ENCODE results near the gene TUBA1B.
A peak's percentile ranks its signal among the peaks of the same experiment; 100 is the strongest.

Gene TUBA1B

DNA sequence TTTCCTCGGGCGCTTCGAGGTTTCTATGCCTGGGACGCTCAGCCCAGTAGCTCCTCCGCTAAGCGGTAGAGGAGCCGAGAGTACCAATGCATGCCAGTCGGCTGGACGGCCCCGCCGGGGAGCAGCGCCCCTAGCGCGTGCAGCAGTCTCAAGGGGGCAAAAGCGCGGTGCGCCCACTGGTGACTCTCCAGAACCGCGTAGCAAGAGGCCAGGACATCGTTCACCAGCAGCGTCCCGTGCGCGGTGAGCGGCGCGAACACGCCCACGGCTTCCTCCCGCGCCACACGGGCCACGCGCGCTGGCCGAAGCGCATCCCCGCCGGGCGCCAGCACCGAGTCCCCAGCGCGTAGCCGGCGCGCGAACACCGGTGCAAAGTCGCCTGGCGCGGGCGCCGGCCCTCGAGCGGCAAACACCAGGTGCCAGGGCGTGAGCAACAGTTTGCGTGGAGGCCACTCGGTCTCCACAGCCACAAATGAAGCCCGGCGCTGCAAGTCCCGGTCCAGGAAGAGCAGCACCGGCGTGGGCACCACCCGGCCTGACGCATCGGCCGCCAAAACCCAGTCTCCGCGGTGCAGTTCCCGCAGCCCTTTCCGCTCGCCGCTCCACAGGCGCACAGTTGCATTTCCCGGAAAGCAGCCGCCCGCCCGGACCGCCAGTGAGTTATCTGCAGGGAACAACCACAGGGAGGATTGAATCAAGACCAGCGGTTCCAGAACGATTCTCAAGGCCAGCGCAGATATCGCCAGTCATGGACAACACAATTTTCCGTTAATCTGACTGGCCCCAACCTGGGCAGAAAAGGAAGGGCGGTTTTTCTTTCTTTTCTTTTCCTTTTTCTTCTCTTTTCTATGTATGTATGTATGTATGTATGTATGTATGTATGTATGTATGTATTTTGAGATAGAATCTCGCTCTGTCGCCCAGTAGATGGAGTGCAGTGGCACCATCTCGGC lies 41.1 kb downstream of the TUBA1B start:
- Mint-ChIP-seq H3K27me3 (peaks cover 53% of the 10 kb centered on the region), H3K4me3 (peak overlapping the region; percentile 67), H3K9me3 (no peaks in the 10 kb centered on the region), H3K36me3 (ENCODE audit: low read depth) (no peaks in the 10 kb centered on the region), H3K4me1 (peaks cover 56% of the 10 kb centered on the region), H3K27ac (no peak overlapping the region)
- ATAC-seq (no peak), DNase-seq (peak; percentile 45)

DNA sequence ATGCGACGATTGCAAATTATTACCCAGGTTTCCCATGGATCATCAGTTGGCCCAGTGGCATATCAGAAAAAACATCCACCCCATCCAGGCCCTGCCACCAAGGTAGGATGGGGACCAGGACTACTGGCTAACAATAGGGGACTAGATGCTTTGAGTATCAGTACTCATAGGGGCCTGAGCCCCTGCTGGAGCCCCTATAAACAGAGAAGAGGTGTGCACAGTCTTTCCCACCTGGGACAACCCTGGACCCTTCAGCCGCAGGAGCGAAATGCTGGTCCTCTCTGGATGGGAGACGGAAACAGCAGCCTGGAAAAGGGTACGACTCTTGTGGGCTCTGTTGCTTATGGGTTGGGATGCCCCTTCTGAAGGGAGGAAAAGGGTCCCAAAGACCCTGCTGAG lies 42.3 kb downstream of the TUBA1B start:
- H3K27me3 Mint-ChIP-seq, result peaks cover 47% of the 10 kb centered on the region
- ATAC-seq (no peak), DNase-seq (no peak)
- no peaks in the 10 kb centered on the region for H3K9me3 Mint-ChIP-seq
- peaks cover 51% of the 10 kb centered on the region for H3K4me1 Mint-ChIP-seq
- H3K36me3 Mint-ChIP-seq (ENCODE audit: low read depth), result no peaks in the 10 kb centered on the region
- no peak overlapping the region for H3K27ac Mint-ChIP-seq
- no peak overlapping the region for H3K4me3 Mint-ChIP-seq

DNA sequence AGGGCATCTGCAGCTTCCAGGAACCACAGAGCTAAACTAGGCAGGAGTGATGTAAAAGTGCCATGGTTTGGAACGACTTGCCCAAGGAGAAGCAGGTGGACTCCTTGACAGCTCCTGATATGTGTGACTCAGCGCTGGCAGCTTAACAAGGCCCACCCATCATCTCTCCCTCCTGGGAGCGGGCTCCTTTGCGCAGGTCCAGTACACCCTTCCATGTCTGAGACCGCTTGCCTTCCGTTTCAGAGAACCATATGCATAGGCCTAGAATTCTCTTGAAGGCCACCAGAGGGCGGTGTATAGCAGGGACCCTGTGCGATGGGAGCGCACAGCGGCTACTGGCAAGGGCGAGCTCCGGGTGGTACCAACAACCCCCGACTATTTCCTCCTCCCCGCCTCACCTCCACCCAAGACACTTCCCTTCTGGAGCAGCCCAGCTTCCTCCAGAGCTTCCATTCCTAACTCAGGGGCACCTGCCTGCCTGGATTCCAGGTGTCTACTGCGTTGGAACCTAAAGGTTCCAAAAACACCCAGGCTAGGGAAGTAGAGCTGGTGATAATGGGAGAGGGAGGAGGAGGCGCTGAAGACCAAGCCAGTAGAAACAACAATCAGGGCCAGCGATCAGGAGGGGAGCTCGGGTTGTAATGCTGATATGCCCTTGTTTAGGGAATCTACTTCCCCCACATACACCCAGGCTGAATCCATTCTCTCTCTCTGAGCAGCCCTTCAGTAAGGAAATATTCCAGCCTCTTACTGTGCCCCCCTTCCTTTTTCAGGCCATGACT lies 42.9 kb downstream of the TUBA1B start:
- Mint-ChIP-seq H3K9me3 (no peaks in the 10 kb centered on the region), H3K27me3 (peaks cover 41% of the 10 kb centered on the region), H3K36me3 (ENCODE audit: low read depth) (no peaks in the 10 kb centered on the region), H3K4me1 (peaks cover 45% of the 10 kb centered on the region), H3K4me3 (peak overlapping the region; percentile 17), H3K27ac (no peak overlapping the region)
- DNase-seq (peak; percentile 80), ATAC-seq (peak; percentile 96)

DNA sequence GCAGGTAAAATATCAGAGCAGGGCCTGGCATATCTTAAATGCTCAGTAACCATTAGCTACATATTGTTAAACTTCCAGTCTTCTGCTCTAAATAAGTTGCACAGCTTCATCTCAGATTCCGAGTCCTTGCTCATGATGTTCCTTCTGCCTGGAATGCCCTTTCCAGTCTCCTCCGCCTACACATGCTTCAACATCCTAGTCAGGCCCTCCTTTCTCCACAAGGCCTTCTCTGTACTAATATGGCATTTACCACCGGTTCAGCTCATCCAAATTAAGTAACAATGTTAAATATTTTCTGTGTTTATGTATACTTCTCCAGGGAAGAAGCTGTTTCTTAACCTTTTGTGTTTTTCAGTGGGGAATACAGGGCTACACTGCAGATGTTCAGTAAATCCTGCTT lies 45.1 kb downstream of the TUBA1B start:
- Mint-ChIP-seq H3K27me3 (peaks cover 20% of the 10 kb centered on the region), H3K9me3 (no peaks in the 10 kb centered on the region), H3K4me1 (peaks cover 28% of the 10 kb centered on the region), H3K27ac (no peak overlapping the region), H3K36me3 (ENCODE audit: low read depth) (no peaks in the 10 kb centered on the region), H3K4me3 (no peak overlapping the region)
- ATAC-seq (no peak), DNase-seq (no peak)

DNA sequence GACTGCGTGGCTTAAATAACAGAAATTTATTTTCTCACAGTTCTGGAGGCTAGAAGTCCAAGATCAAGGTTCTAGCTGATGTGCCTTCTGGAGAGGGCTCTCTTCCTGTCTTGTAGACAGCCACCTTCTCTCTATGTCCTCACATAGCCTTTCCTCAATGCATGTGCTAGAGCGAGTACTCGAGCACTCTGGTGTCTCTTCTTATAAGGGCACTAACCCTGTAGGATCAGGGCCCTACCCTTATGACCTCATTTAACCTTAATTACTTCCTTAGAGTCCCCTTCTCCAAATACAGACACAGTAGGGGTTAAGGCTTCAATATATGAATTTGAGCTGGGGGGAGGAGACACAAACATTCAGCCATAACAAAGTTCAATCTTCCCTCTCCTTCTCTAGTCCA lies 46.8 kb downstream of the TUBA1B start:
- DNase-seq (no peak), ATAC-seq (no peak)
- Mint-ChIP-seq H3K27ac (no peak overlapping the region), H3K36me3 (ENCODE audit: low read depth) (no peaks in the 10 kb centered on the region), H3K4me1 (peaks cover 15% of the 10 kb centered on the region), H3K4me3 (no peak overlapping the region), H3K9me3 (no peaks in the 10 kb centered on the region), H3K27me3 (peaks cover 11% of the 10 kb centered on the region)

DNA sequence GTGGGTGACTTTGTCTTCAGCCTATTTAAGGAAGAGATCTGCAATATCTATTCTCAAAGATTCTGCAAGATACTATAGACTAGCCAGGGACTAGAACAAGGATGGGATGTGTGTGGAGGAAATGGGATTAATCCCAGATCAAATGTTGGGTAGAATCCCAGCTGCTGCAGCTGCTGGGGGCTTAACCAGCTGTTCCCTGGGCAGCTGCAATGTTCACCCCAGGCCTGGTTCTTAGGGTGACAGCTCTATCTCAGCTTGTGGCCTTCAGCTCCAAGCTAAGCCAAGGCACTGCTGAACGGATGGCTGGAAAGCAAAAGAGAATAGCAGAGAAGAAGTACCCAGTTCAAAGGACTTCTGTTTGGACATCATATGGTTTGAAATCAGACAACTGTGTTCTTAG lies 51.4 kb downstream of the TUBA1B start:
- H3K4me3 Mint-ChIP-seq, result no peak overlapping the region
- peaks cover 5% of the 10 kb centered on the region for H3K27me3 Mint-ChIP-seq
- no peaks in the 10 kb centered on the region for H3K36me3 Mint-ChIP-seq (ENCODE audit: low read depth)
- ATAC-seq, result no peak
- H3K4me1 Mint-ChIP-seq, result no peaks in the 10 kb centered on the region
- H3K27ac Mint-ChIP-seq, result no peak overlapping the region
- no peaks in the 10 kb centered on the region for H3K9me3 Mint-ChIP-seq
- no peak for DNase-seq
